ENCODE results near the gene TCF7. TPM values are rescaled to one million over a fixed set of nuclear protein-coding genes. Genes with fewer than 3 reads are reported as not detected.

TCF7 gene
- polyA plus RNA-seq, 1 donor from 2014 or later: 0.15 TPM

DNA sequence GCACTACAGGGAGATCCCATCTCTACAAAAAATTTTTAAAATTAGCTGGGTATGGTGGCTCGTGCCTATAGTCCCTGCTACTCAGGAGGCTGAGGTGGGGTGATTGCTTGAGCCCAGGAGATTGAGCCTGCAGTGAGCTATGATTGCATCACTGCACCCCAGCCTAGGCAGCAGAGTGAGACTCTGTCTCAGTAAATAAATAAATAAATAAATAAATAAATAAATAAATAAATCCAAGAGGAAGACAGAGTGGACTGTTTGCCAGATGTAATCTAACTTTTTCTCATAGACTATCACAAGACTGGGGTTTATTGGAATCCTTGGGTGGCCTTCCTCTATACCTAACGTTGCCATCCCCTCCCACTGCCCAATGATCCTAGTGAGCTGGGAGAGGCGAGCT lies 19.2 kb upstream of the TCF7 start:
- Histone ChIP-seq H3F3A (ENCODE audit: insufficient read depth, low read length, poor library complexity, severe bottlenecking) (no peaks in the 10 kb centered on the region), H3K79me2 (replicated peaks; ENCODE audit: insufficient read depth, low read length) (no peaks in the 10 kb centered on the region)
- TF ChIP-seq, protein P1, sequence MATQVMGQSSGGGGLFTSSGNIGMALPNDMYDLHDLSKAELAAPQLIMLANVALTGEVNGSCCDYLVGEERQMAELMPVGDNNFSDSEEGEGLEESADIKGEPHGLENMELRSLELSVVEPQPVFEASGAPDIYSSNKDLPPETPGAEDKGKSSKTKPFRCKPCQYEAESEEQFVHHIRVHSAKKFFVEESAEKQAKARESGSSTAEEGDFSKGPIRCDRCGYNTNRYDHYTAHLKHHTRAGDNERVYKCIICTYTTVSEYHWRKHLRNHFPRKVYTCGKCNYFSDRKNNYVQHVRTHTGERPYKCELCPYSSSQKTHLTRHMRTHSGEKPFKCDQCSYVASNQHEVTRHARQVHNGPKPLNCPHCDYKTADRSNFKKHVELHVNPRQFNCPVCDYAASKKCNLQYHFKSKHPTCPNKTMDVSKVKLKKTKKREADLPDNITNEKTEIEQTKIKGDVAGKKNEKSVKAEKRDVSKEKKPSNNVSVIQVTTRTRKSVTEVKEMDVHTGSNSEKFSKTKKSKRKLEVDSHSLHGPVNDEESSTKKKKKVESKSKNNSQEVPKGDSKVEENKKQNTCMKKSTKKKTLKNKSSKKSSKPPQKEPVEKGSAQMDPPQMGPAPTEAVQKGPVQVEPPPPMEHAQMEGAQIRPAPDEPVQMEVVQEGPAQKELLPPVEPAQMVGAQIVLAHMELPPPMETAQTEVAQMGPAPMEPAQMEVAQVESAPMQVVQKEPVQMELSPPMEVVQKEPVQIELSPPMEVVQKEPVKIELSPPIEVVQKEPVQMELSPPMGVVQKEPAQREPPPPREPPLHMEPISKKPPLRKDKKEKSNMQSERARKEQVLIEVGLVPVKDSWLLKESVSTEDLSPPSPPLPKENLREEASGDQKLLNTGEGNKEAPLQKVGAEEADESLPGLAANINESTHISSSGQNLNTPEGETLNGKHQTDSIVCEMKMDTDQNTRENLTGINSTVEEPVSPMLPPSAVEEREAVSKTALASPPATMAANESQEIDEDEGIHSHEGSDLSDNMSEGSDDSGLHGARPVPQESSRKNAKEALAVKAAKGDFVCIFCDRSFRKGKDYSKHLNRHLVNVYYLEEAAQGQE (IDR thresholded peaks at IDR 0.05; ENCODE audit: borderline replicate concordance): no peak
- TF ChIP-seq RAD21 (conservative IDR thresholded peaks at IDR 0.05) (no peak), EP300 (conservative IDR thresholded peaks at IDR 0.05; ENCODE audit: poor library complexity, severe bottlenecking) (no peak), POLR2AphosphoS5 (IDR thresholded peaks at IDR 0.05) (no peak), TAF1 (IDR thresholded peaks at IDR 0.05; ENCODE audit: low read depth) (no peak), SMC3 (conservative IDR thresholded peaks at IDR 0.05; ENCODE audit: poor library complexity) (no peak)
- TF ChIP-seq, protein P2, sequence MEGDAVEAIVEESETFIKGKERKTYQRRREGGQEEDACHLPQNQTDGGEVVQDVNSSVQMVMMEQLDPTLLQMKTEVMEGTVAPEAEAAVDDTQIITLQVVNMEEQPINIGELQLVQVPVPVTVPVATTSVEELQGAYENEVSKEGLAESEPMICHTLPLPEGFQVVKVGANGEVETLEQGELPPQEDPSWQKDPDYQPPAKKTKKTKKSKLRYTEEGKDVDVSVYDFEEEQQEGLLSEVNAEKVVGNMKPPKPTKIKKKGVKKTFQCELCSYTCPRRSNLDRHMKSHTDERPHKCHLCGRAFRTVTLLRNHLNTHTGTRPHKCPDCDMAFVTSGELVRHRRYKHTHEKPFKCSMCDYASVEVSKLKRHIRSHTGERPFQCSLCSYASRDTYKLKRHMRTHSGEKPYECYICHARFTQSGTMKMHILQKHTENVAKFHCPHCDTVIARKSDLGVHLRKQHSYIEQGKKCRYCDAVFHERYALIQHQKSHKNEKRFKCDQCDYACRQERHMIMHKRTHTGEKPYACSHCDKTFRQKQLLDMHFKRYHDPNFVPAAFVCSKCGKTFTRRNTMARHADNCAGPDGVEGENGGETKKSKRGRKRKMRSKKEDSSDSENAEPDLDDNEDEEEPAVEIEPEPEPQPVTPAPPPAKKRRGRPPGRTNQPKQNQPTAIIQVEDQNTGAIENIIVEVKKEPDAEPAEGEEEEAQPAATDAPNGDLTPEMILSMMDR (IDR thresholded peaks at IDR 0.05; ENCODE audit: poor library complexity, severe bottlenecking): no peak

DNA sequence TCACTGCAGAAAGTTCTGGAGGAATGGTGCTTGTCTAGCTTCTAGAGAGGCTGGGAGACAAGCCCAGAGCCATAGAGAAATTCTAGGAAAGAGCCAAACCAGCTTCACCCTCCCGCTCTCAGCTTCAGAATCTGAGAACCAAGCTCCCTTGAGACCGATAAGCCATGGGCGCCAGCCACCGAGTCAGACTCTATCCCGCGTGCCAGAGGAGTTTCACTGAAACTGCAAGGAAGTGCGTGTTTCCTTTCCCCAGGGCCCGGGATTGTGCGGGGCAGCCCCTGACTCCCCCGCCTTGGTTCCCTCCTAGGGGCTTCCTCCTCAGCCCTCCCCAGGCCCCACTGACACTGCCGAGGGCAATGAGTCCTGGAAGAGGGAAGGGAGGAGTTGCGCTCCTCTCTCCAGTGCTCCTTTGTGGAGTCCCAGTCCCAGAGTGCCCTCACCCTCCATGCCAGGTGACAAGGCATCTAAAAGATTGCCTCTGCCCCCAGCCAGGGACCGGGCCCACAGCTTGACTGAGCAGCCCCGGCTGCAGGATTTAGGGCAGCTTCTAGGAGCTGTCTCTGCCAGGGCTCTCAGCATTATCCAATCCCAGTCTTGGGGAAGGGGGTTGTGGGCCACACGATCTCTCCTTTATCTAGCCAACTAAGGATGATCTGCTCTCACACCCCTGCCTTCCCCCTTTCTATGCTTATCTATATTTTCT lies 18.4 kb upstream of the TCF7 start:
- Histone ChIP-seq H3K27ac (ENCODE audit: low read length) (no peak overlapping the region), H3K9me3 (ENCODE audit: low read length) (no peaks in the 10 kb centered on the region), H3K4me2 (ENCODE audit: low read length) (no peak overlapping the region), H2AFZ (ENCODE audit: low read depth, low read length) (no peak overlapping the region), H3K27me3 (ENCODE audit: insufficient read depth, low read depth, low read length) (no peaks in the 10 kb centered on the region), H3K36me3 (ENCODE audit: insufficient read depth, low read length) (no peaks in the 10 kb centered on the region), H3F3A (ENCODE audit: insufficient read depth, low read length, poor library complexity, severe bottlenecking) (no peaks in the 10 kb centered on the region), H3K4me3 (ENCODE audit: low read length) (no peak overlapping the region), H3K79me2 (replicated peaks; ENCODE audit: insufficient read depth, low read length) (no peaks in the 10 kb centered on the region), H4K20me1 (ENCODE audit: insufficient read depth) (no peaks in the 10 kb centered on the region), H3K9me2 (ENCODE audit: insufficient read depth, low read length) (no peaks in the 10 kb centered on the region), H3K9ac (ENCODE audit: low read length) (no peak overlapping the region)
- no peak for TF ChIP-seq EP300 (conservative IDR thresholded peaks at IDR 0.05; ENCODE audit: poor library complexity, severe bottlenecking)
- no peak for TF ChIP-seq SMC3 (conservative IDR thresholded peaks at IDR 0.05; ENCODE audit: poor library complexity)
- TF ChIP-seq, protein P1 (IDR thresholded peaks at IDR 0.05; ENCODE audit: borderline replicate concordance): no peak
- no peak for TF ChIP-seq TAF1 (IDR thresholded peaks at IDR 0.05; ENCODE audit: low read depth)
- TF ChIP-seq MXI1 (conservative IDR thresholded peaks at IDR 0.05; ENCODE audit: poor library complexity, severe bottlenecking): no peak

More for the DNA sequence above, 19.2 kb upstream of the TCF7 start:
- no peak overlapping the region for H3K4me3 ChIP-seq (ENCODE audit: low read length)
- no peaks in the 10 kb centered on the region for H3K9me3 ChIP-seq (ENCODE audit: low read length)
- H3K9me2 ChIP-seq (ENCODE audit: insufficient read depth, low read length): no peaks in the 10 kb centered on the region
- no peak overlapping the region for H2AFZ ChIP-seq (ENCODE audit: low read depth, low read length)
- H3K27me3 ChIP-seq (ENCODE audit: insufficient read depth, low read depth, low read length): no peaks in the 10 kb centered on the region
- no peaks in the 10 kb centered on the region for H3K36me3 ChIP-seq (ENCODE audit: insufficient read depth, low read length)
- no peak overlapping the region for H3K27ac ChIP-seq (ENCODE audit: low read length)
- H3K4me2 ChIP-seq (ENCODE audit: low read length): no peak overlapping the region
- H4K20me1 ChIP-seq (ENCODE audit: insufficient read depth): no peaks in the 10 kb centered on the region
- no peak overlapping the region for H3K9ac ChIP-seq (ENCODE audit: low read length)
